AG09309 (cell line): ENCODE results near the gene CDH4.

ENCODE experiments used
- DNase-seq: peaks from one replicate; pipeline ENCODE4 v3.0.0-alpha.2; 2010; ENCODE audit warnings: low read depth
- H3K4me3 ChIP-seq: 2 replicates; pipeline ENCODE4 v1.5.1; 2011; ENCODE audit warnings: mild to moderate bottlenecking, low read depth, low read length, moderate library complexity; ENCODE audit not compliant: control insufficient read depth
- CTCF ChIP-seq: IDR thresholded peaks from 2 replicates; pipeline ENCODE4 v1.5.1; 2011; ENCODE audit warnings: mild to moderate bottlenecking, low read depth, low read length, inconsistent platforms; ENCODE audit not compliant: insufficient read depth, control insufficient read depth; ENCODE audit errors: missing control alignments

The CDH4 gene

GRCh38 chr20:61256824-61257223 is 4.8 kb downstream of the CDH4 start:
- no peak for TF ChIP-seq CTCF
- no peak for DNase-seq
- no peak overlapping the region for H3K4me3 ChIP-seq

GRCh38 chr20:61257611-61258010 is 5.5 kb downstream of the CDH4 start:
- no peak for TF ChIP-seq CTCF

GRCh38 chr20:61259741-61260140 is 7.7 kb downstream of the CDH4 start:
- DNase-seq = no peak
- H3K4me3 ChIP-seq = no peak overlapping the region
- no peak for TF ChIP-seq CTCF

More at GRCh38 chr20:61257611-61258010, 5.5 kb downstream of the CDH4 start:
- no peak overlapping the region for H3K4me3 ChIP-seq
- no peak for DNase-seq

- peak; percentile 44 for TF ChIP-seq CTCF
- no peak overlapping the region for H3K4me3 ChIP-seq
- DNase-seq = no peak
These were observed 8.8 kb downstream of the CDH4 start for GRCh38 chr20:61260905-61261304.

GRCh38 chr20:61262036-61262435 is 10.0 kb downstream of the CDH4 start:
- H3K4me3 ChIP-seq = no peak overlapping the region
- DNase-seq = no peak
- TF ChIP-seq CTCF = no peak

GRCh38 chr20:61262514-61262913 is 10.5 kb downstream of the CDH4 start:
- TF ChIP-seq CTCF = no peak
- no peak for DNase-seq
- no peak overlapping the region for H3K4me3 ChIP-seq

- no peak overlapping the region for H3K4me3 ChIP-seq
- DNase-seq = no peak
- peak; percentile 95 for TF ChIP-seq CTCF
These were observed 11.1 kb downstream of the CDH4 start for GRCh38 chr20:61263084-61263695.
